H1 (cell line): Measurements from ENCODE around the gene KANSL3. TPM values are rescaled to one million over a fixed set of nuclear protein-coding genes. Genes with fewer than 3 reads are reported as not detected.

Experiments used
- CTCF ChIA-PET: fragments of 300-600 bp; sonication (Branson Sonifier 250); formaldehyde crosslinking; loops from one replicate; lab custom pipeline; 2021; ENCODE audit not compliant: partially characterized antibody; lab: Charles Lee
- POLR2A ChIA-PET: fragments of 300-600 bp; sonication (Branson Sonifier 250); formaldehyde crosslinking; loops from one replicate; lab custom pipeline; 2021; ENCODE audit warnings: inconsistent platforms; ENCODE audit not compliant: partially characterized antibody; lab: Charles Lee
- DNase-seq, 2 experiments: peaks; one replicate each; pipeline versions ENCODE4 v3.0.0 to v3.0.0-alpha.2; 2010 to 2022; ENCODE audit warnings: low spot score in 2 of 2, low read depth in 1 of 2, mixed read lengths in 1 of 2
- FAIRE-seq: peaks from 2 replicates; lab custom pipeline; 2011; peaks lifted over from hg19 to GRCh38; lab: Jason Lieb, UNC
- H2AFZ ChIP-seq: 2 replicates; pipeline ENCODE4 v1.8.1; 2012; ENCODE audit warnings: low read length, inconsistent platforms
- H2AK5ac ChIP-seq: 2 replicates; pipeline ENCODE4 v1.6.1; 2013; ENCODE audit warnings: low read depth, low read length
- H2BK120ac ChIP-seq: replicated peaks from 2 replicates; pipeline ENCODE3; 2013; ENCODE audit warnings: low read depth, low read length, inconsistent platforms
- H2BK12ac ChIP-seq: 2 replicates; pipeline ENCODE4 v1.6.1; 2013; ENCODE audit warnings: low read depth, low read length
- H2BK15ac ChIP-seq: 2 replicates; pipeline ENCODE4 v1.6.1; 2013; ENCODE audit warnings: low read length
- H2BK20ac ChIP-seq: 2 replicates; pipeline ENCODE4 v1.6.1; 2013; ENCODE audit warnings: low read length
- H2BK5ac ChIP-seq: 2 replicates; pipeline ENCODE4 v1.6.1; 2013; ENCODE audit warnings: low read depth, low read length
- H3K14ac ChIP-seq: 2 replicates; pipeline ENCODE4 v1.6.1; 2013; ENCODE audit warnings: inconsistent platforms; ENCODE audit not compliant: insufficient read length
- H3K18ac ChIP-seq: 2 replicates; pipeline ENCODE4 v1.6.1; 2013; ENCODE audit warnings: low read length; ENCODE audit errors: extremely low read depth
- H3K23ac ChIP-seq: 2 replicates; pipeline ENCODE4 v1.6.1; 2013; ENCODE audit warnings: inconsistent platforms; ENCODE audit not compliant: insufficient read length
- H3K23me2 ChIP-seq: 2 replicates; pipeline ENCODE4 v1.6.1; 2013; ENCODE audit warnings: low read depth, low read length
- H3K27ac ChIP-seq: 2 replicates; pipeline ENCODE4 v1.6.1; 2011; ENCODE audit warnings: low read depth, low read length, inconsistent platforms
- H3K27me3 ChIP-seq, 4 experiments: replicated peaks in 1 of 4; 1 replicate in 1 of 4; 2 replicates in 3 of 4; pipeline versions ENCODE4 v1.6.1 to v1.8.1; 2011 to 2013; ENCODE audit warnings: low read length in 3 of 4, mild to moderate bottlenecking in 3 of 4, inconsistent platforms in 2 of 4, mixed read lengths in 2 of 4, moderate library complexity in 1 of 4; ENCODE audit not compliant: control insufficient read depth in 3 of 4, insufficient read depth in 3 of 4; ENCODE audit errors: extremely low read depth in 1 of 4
- H3K36me3 ChIP-seq, 4 experiments: 2 replicates each; pipeline versions ENCODE4 v1.6.1 to v1.8.1; 2011 to 2013; ENCODE audit warnings: mild to moderate bottlenecking in 4 of 4, low read length in 3 of 4, moderate library complexity in 2 of 4, control low read depth in 1 of 4, inconsistent platforms in 1 of 4; ENCODE audit not compliant: insufficient read depth in 4 of 4, control insufficient read depth in 2 of 4
- H3K4ac ChIP-seq: replicated peaks from 2 replicates; pipeline ENCODE3; 2013; ENCODE audit warnings: low read length, low read depth, mixed read lengths, inconsistent platforms; ENCODE audit not compliant: insufficient read length
- H3K4me1 ChIP-seq, 4 experiments: replicated peaks in 1 of 4; 1 replicate in 1 of 4; 2 replicates in 3 of 4; pipeline versions ENCODE4 v1.6.1 to v1.8.1; 2011 to 2013; ENCODE audit warnings: low read length in 3 of 4, inconsistent platforms in 2 of 4, mixed read lengths in 1 of 4; ENCODE audit not compliant: insufficient read depth in 4 of 4, control insufficient read depth in 3 of 4
- H3K4me2 ChIP-seq, 2 experiments: 2 replicates each; pipeline versions ENCODE4 v1.6.1 to v1.8.1; 2011 to 2013; ENCODE audit warnings: low read depth in 2 of 2, low read length in 2 of 2, control low read depth in 1 of 2, inconsistent platforms in 1 of 2, mild to moderate bottlenecking in 1 of 2; ENCODE audit not compliant: insufficient read depth in 1 of 2
- H3K4me3 ChIP-seq, 4 experiments: fragments of 200-600, 300-600 bp in 1 of 4; sonication (generic), shearing (Covaris generic), sonication (Bioruptor Twin) in 1 of 4; 2 replicates each; pipeline versions ENCODE4 v1.5.1 to v1.8.1; 2011 to 2016; ENCODE audit warnings: low read length in 4 of 4, low read depth in 3 of 4, control low read depth in 2 of 4, inconsistent platforms in 2 of 4, mild to moderate bottlenecking in 2 of 4, mixed read lengths in 1 of 4, moderate library complexity in 1 of 4; ENCODE audit not compliant: insufficient read depth in 2 of 4; ENCODE audit errors: extremely low read depth in 1 of 4
- H3K56ac ChIP-seq: replicated peaks from 2 replicates; pipeline ENCODE3; 2013; ENCODE audit warnings: low read depth, mild to moderate bottlenecking, mixed read lengths, low read length, inconsistent platforms; ENCODE audit not compliant: insufficient read length
- H3K79me1 ChIP-seq: 2 replicates; pipeline ENCODE4 v1.6.1; 2013; ENCODE audit warnings: low read depth, low read length, control low read depth
- H3K79me2 ChIP-seq, 2 experiments: 2 replicates each; pipeline versions ENCODE4 v1.6.1 to v1.8.1; 2012 to 2013; ENCODE audit warnings: low read length in 2 of 2, mild to moderate bottlenecking in 2 of 2, inconsistent platforms in 1 of 2; ENCODE audit not compliant: insufficient read depth in 2 of 2, control insufficient read depth in 1 of 2
- H3K9ac ChIP-seq, 4 experiments: replicated peaks in 1 of 4; 1 replicate in 1 of 4; 2 replicates in 3 of 4; pipeline versions ENCODE4 v1.6.1 to v1.8.1; 2011 to 2013; ENCODE audit warnings: low read depth in 3 of 4, low read length in 3 of 4, control low read depth in 2 of 4, mild to moderate bottlenecking in 2 of 4, moderate library complexity in 2 of 4, inconsistent platforms in 1 of 4; ENCODE audit errors: extremely low read depth in 1 of 4
- H3K9me3 ChIP-seq, 2 experiments: 2 replicates each; pipeline versions ENCODE4 v1.6.1 to v1.8.1; 2012 to 2013; ENCODE audit warnings: mild to moderate bottlenecking in 2 of 2, moderate library complexity in 2 of 2, control low read depth in 1 of 2, inconsistent platforms in 1 of 2, low read depth in 1 of 2, low read length in 1 of 2, mixed read lengths in 1 of 2; ENCODE audit not compliant: insufficient read depth in 2 of 2
- H4K20me1 ChIP-seq, 2 experiments: replicated peaks in 1 of 2; 2 replicates each; pipeline versions ENCODE3 to v1.8.1; 2011 to 2013; ENCODE audit warnings: inconsistent platforms in 2 of 2, low read length in 2 of 2, mild to moderate bottlenecking in 1 of 2; ENCODE audit not compliant: insufficient read depth in 2 of 2, control insufficient read depth in 1 of 2
- H4K5ac ChIP-seq: 2 replicates; pipeline ENCODE4 v1.6.1; 2013; ENCODE audit warnings: low read length, low read depth, mixed read lengths, inconsistent platforms; ENCODE audit not compliant: insufficient read length
- H4K8ac ChIP-seq: 2 replicates; pipeline ENCODE4 v1.8.0; 2013; ENCODE audit warnings: mild to moderate bottlenecking, moderate library complexity, low read length, inconsistent platforms; ENCODE audit not compliant: insufficient read depth; ENCODE audit errors: extremely low read depth
- H4K91ac ChIP-seq: replicated peaks from 2 replicates; pipeline ENCODE3; 2013; ENCODE audit warnings: low read length, mixed read lengths, inconsistent platforms; ENCODE audit not compliant: insufficient read length
- CEBPB ChIP-seq: IDR thresholded peaks from 2 replicates; pipeline ENCODE4 v1.6.1; 2012; ENCODE audit warnings: low read depth, low read length
- CREB1 ChIP-seq: IDR thresholded peaks from 2 replicates; pipeline ENCODE4 v1.6.1; 2012; ENCODE audit warnings: inconsistent platforms
- EGR1 ChIP-seq: IDR thresholded peaks from 2 replicates; pipeline ENCODE4 v1.6.1; 2011; ENCODE audit warnings: low read depth, low read length, borderline replicate concordance
- HDAC2 ChIP-seq, 2 experiments: fragments of 300-600 bp in 1 of 2; sonication (generic) in 1 of 2; IDR thresholded peaks; 2 replicates each; pipeline ENCODE4 v1.6.1; 2011 to 2012; ENCODE audit warnings: low read depth in 2 of 2, low read length in 2 of 2, mild to moderate bottlenecking in 2 of 2, moderate library complexity in 2 of 2, borderline replicate concordance in 1 of 2, inconsistent platforms in 1 of 2
- JUND ChIP-seq: IDR thresholded peaks from 2 replicates; pipeline ENCODE4 v1.6.1; 2011; ENCODE audit warnings: mild to moderate bottlenecking, improper control_type of control experiment, low read length
- PHF8 ChIP-seq: fragments of 200-600 bp; sonication (generic); conservative IDR thresholded peaks from 2 replicates; pipeline ENCODE4 v1.7.1; 2012; ENCODE audit warnings: low read depth, mild to moderate bottlenecking, inconsistent platforms, low read length, moderate library complexity
- RAD21 ChIP-seq, 2 experiments: IDR thresholded peaks in 1 of 2; conservative IDR thresholded peaks in 1 of 2; 2 replicates each; pipeline ENCODE4 v1.6.1; 2011; ENCODE audit warnings: low read depth in 2 of 2, low read length in 2 of 2, improper control_type of control experiment in 1 of 2, inconsistent platforms in 1 of 2, mild to moderate bottlenecking in 1 of 2, moderate library complexity in 1 of 2
- SIX5 ChIP-seq: IDR thresholded peaks from 2 replicates; pipeline ENCODE4 v1.6.1; 2011; ENCODE audit warnings: mild to moderate bottlenecking, low read depth, low read length
- TAF7 ChIP-seq: optimal IDR thresholded peaks from 2 replicates; pipeline ENCODE3; 2011; ENCODE audit warnings: low read depth, mild to moderate bottlenecking, inconsistent platforms, low read length, moderate library complexity, borderline replicate concordance
- WGBS, 2 experiments: shearing (Covaris generic) in 1 of 2; methylation state at CpG; one replicate each; pipeline versions ENCODE4 v1.1.6 to v1.1.7; 2013 to 2015; ENCODE audit warnings: low lambda C conversion rate in 2 of 2, mixed read lengths in 2 of 2, inconsistent platforms in 1 of 2, low coverage in 1 of 2, missing lambda C conversion rate in 1 of 2; ENCODE audit not compliant: insufficient replicate concordance in 2 of 2, insufficient coverage in 1 of 2, insufficient read length in 1 of 2; ENCODE audit errors: extremely low coverage in 1 of 2, missing lambda C conversion rate in 1 of 2; 5-methylcytosine and 5-hydroxymethylcytosine counted together
- polyA plus RNA-seq, 7 experiments: library from polyadenylated mRNA; depleted of rRNA in 3 of 7; stranded (reverse) in 5 of 7; unstranded in 2 of 7; fragments of >200 nt in 5 of 7; fragments of 200-250 nt in 2 of 7; gene quantifications; 1 replicate in 5 of 7; 2 replicates in 1 of 7; 4 replicates in 1 of 7; pipeline versions ENCODE4 v1.2.1 to v1.2.3, GENCODE V29; 2011 to 2013; ENCODE audit warnings: missing spikeins in 2 of 7, mixed read lengths in 2 of 7
- total RNA-seq: library from RNA; stranded (reverse); fragmentation: NEBNext Ultra II Directional; extraction: Animal tissue kit (Norgen Biotek cat#: 25700); gene quantifications from 2 replicates; pipeline ENCODE4 v1.2.1, GENCODE V29; 2021
- TF ChIP-seq, protein P1 (sequence below): IDR thresholded peaks from 2 replicates; pipeline ENCODE4 v1.6.1; 2011; ENCODE audit warnings: low read length, improper control_type of control experiment

The KANSL3 gene
- total and polyA plus RNA-seq, 2 of the 8 experiments (the other 6 are each of a cell fraction or from before 2014, with no cell fraction given), result 19.8 to 31.4 TPM

GRCh38 chr2:96685577-96686459 is 47.7 kb upstream of the KANSL3 start:
- no peak overlapping the region for H3K18ac ChIP-seq
- no peak overlapping the region for H2BK15ac ChIP-seq
- H4K20me1 ChIP-seq, result no peaks in the 10 kb centered on the region
- H2BK12ac ChIP-seq, result no peak overlapping the region
- no peak overlapping the region for H3K14ac ChIP-seq
- no peaks in the 10 kb centered on the region for H3K23me2 ChIP-seq
- H3K4ac ChIP-seq, result no peak overlapping the region
- no peaks in the 10 kb centered on the region for H3K79me2 ChIP-seq
- H3K4me3 ChIP-seq, result no peak overlapping the region
- POLR2A ChIA-PET, result no interaction called here
- H2BK120ac ChIP-seq, result no peak overlapping the region
- H2BK5ac ChIP-seq, result no peak overlapping the region
- H2BK20ac ChIP-seq, result no peak overlapping the region
- H3K23ac ChIP-seq, result no peak overlapping the region
- no peaks in the 10 kb centered on the region for H3K27me3 ChIP-seq
- no peak overlapping the region for H2AFZ ChIP-seq
- H3K9ac ChIP-seq, result no peak overlapping the region
- peaks cover 0 to 6% (median under 1%) of the 10 kb centered on the region in 4 experiments; a peak in 3 of 7 replicates for H3K4me1 ChIP-seq
- H4K91ac ChIP-seq, result no peak overlapping the region
- DNase-seq (peak in 1 of 2 experiments; percentile 56), FAIRE-seq (no peak)
- peak overlapping the region; percentile 39 for H4K5ac ChIP-seq
- H3K56ac ChIP-seq, result no peak overlapping the region
- CTCF ChIA-PET, result interaction anchor here (0.8 to 1.5 kb wide), 4 partner anchors 9 to 35 kb away, joined by 3 to 4 read pairs (median 3); no protein-coding TSS in a partner anchor
- H3K4me2 ChIP-seq, result no peak overlapping the region
- no peaks in the 10 kb centered on the region for H3K9me3 ChIP-seq
- no peak overlapping the region for H2AK5ac ChIP-seq
- no peaks in the 10 kb centered on the region for H3K36me3 ChIP-seq
- no peak overlapping the region for H3K27ac ChIP-seq
- H3K79me1 ChIP-seq, result no peaks in the 10 kb centered on the region
- H4K8ac ChIP-seq, result no peak overlapping the region
- WGBS, 2 experiments, result 84% methylated on average over 18 of the region's 19 CpGs; no CpG with 5 or more reads in 1 of the 2 experiments
- TF ChIP-seq CEBPB (no peak), TAF7 (no peak), JUND (no peak), SIX5 (no peak), HDAC2 (IDR thresholded peaks at IDR 0.05; ENCODE audit: borderline replicate concordance in 1 of 2, low read depth in 2 of 2, low read length in 2 of 2) (no peak), PHF8 (no peak), EGR1 (no peak), RAD21 (IDR thresholded peaks at IDR 0.05 in 1 of 2, conservative IDR thresholded peaks at IDR 0.05 in 1 of 2; ENCODE audit: low read depth in 2 of 2, low read length in 2 of 2) (peak; percentile 25 to 49; a peak in 3 of 4 replicates), CREB1 (no peak)
- TF ChIP-seq, protein P1, sequence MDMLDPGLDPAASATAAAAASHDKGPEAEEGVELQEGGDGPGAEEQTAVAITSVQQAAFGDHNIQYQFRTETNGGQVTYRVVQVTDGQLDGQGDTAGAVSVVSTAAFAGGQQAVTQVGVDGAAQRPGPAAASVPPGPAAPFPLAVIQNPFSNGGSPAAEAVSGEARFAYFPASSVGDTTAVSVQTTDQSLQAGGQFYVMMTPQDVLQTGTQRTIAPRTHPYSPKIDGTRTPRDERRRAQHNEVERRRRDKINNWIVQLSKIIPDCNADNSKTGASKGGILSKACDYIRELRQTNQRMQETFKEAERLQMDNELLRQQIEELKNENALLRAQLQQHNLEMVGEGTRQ, result no peak
